ENCODE results near the gene SYNDIG1. TPM values are rescaled to one million over a fixed set of nuclear protein-coding genes. Genes with fewer than 3 reads are reported as not detected.

The SYNDIG1 gene
- total RNA-seq, 1 donor from 2014 or later: 0.49 TPM

GRCh38 chr20:24437196-24438082 lies 32.0 kb upstream of the SYNDIG1 start:
- no peak overlapping the region for H3K27ac Mint-ChIP-seq (ENCODE audit: unreplicated experiment)

GRCh38 chr20:24438331-24438730 lies 31.1 kb upstream of the SYNDIG1 start:
- Mint-ChIP-seq H3K36me3 (ENCODE audit: low read depth) (no peaks in the 10 kb centered on the region), H3K27ac (ENCODE audit: unreplicated experiment) (no peak overlapping the region), H3K9me3 (no peaks in the 10 kb centered on the region), H3K27me3 (ENCODE audit: low read depth) (peaks cover 20% of the 10 kb centered on the region), H3K4me1 (no peaks in the 10 kb centered on the region), H3K4me3 (no peak overlapping the region)
- no peak for DNase-seq (ENCODE audit: low read depth, low spot score)
- TF ChIP-seq, protein P1, sequence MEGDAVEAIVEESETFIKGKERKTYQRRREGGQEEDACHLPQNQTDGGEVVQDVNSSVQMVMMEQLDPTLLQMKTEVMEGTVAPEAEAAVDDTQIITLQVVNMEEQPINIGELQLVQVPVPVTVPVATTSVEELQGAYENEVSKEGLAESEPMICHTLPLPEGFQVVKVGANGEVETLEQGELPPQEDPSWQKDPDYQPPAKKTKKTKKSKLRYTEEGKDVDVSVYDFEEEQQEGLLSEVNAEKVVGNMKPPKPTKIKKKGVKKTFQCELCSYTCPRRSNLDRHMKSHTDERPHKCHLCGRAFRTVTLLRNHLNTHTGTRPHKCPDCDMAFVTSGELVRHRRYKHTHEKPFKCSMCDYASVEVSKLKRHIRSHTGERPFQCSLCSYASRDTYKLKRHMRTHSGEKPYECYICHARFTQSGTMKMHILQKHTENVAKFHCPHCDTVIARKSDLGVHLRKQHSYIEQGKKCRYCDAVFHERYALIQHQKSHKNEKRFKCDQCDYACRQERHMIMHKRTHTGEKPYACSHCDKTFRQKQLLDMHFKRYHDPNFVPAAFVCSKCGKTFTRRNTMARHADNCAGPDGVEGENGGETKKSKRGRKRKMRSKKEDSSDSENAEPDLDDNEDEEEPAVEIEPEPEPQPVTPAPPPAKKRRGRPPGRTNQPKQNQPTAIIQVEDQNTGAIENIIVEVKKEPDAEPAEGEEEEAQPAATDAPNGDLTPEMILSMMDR (conservative IDR thresholded peaks at IDR 0.05): no peak

More at GRCh38 chr20:24437196-24438082, 32.0 kb upstream of the SYNDIG1 start:
- H3K36me3 Mint-ChIP-seq (ENCODE audit: low read depth): no peaks in the 10 kb centered on the region
- DNase-seq (ENCODE audit: low read depth, low spot score): no peak
- H3K9me3 Mint-ChIP-seq: no peaks in the 10 kb centered on the region
- peaks cover 3% of the 10 kb centered on the region for H3K4me1 Mint-ChIP-seq
- H3K4me3 Mint-ChIP-seq: no peak overlapping the region
- TF ChIP-seq, protein P1 (conservative IDR thresholded peaks at IDR 0.05): no peak
- peaks cover 28% of the 10 kb centered on the region for H3K27me3 Mint-ChIP-seq (ENCODE audit: low read depth)

DNA sequence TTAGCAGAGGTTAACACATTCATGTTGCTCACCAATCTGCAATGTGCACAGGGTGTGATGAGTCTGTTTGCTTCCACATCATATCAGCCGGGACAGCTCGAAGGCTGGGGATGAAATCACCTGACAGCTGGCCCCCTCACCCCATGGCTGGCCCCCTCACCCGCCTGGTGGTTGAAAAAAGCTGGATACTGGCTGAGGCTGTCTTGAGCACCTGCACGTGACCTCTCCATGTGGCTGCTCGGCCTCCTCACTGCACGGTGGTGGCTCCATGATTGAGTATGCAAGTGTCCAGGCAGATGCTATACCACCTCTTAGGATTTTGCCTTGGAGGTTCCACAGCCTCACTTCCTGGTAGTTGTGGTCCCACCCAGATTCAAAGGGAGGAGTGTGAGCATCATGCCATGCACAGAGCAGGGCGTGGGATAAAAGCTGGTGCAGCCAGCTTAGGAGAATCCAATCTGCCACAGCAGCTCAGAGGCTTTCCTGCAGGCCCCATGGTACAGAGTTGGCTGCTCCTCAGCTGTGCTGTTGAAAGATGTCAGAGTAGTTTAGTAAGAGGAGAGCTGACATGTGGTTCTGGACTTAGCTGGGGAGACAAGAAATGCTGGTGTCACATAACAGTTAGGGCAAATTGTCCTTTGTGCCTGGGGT lies 29.6 kb upstream of the SYNDIG1 start:
- Mint-ChIP-seq H3K27me3 (ENCODE audit: low read depth) (peaks cover 22% of the 10 kb centered on the region), H3K9me3 (no peaks in the 10 kb centered on the region), H3K27ac (ENCODE audit: unreplicated experiment) (no peak overlapping the region), H3K36me3 (ENCODE audit: low read depth) (no peaks in the 10 kb centered on the region), H3K4me3 (no peak overlapping the region), H3K4me1 (peaks cover 12% of the 10 kb centered on the region)
- TF ChIP-seq, protein P1 (conservative IDR thresholded peaks at IDR 0.05): no peak
- DNase-seq (ENCODE audit: low read depth, low spot score): no peak

- Mint-ChIP-seq H3K27me3 (ENCODE audit: low read depth) (peaks cover 26% of the 10 kb centered on the region), H3K36me3 (ENCODE audit: low read depth) (no peaks in the 10 kb centered on the region), H3K9me3 (no peaks in the 10 kb centered on the region), H3K4me3 (no peak overlapping the region), H3K4me1 (peaks cover 18% of the 10 kb centered on the region), H3K27ac (ENCODE audit: unreplicated experiment) (no peak overlapping the region)
- DNase-seq (ENCODE audit: low read depth, low spot score): no peak
- TF ChIP-seq, protein P1 (conservative IDR thresholded peaks at IDR 0.05): no peak
These were observed 27.8 kb upstream of the SYNDIG1 start for GRCh38 chr20:24441661-24442060.

DNA sequence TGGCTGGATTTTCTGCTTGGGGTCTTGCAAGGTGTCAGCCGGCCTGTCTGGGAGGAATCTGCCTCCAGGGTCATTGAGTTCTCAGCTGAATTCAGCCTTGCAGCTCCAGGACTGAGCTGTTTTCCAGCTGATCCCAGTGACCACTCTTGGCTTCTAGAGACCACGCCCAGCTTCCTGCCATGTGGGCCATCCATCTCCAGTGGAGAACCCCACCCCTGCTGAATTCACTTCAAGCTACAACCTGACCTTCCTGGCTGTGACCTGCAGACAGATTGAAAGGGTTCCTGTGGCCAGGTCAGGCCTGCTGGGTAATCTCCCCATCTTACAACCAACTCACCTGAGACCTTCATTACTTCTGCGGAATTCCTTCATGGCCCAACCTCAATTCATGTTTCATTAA lies 26.5 kb upstream of the SYNDIG1 start:
- Mint-ChIP-seq H3K36me3 (ENCODE audit: low read depth) (no peaks in the 10 kb centered on the region), H3K27me3 (ENCODE audit: low read depth) (peaks cover 22% of the 10 kb centered on the region), H3K27ac (ENCODE audit: unreplicated experiment) (no peak overlapping the region), H3K4me1 (peaks cover 18% of the 10 kb centered on the region), H3K9me3 (no peaks in the 10 kb centered on the region), H3K4me3 (no peak overlapping the region)
- TF ChIP-seq, protein P1 (conservative IDR thresholded peaks at IDR 0.05): no peak
- DNase-seq (ENCODE audit: low read depth, low spot score): no peak
